Middle frontal gyrus (tissue), 1 donor: ENCODE measurements around the gene TSPAN14.
A peak's percentile ranks its signal among the peaks of the same experiment; 100 is the strongest.

Source experiments
- DNase-seq: peaks from one replicate; pipeline ENCODE4 v3.0.0-alpha.2; 2015; ENCODE audit warnings: low spot score; ENCODE audit errors: extremely low spot score

Gene TSPAN14

DNA sequence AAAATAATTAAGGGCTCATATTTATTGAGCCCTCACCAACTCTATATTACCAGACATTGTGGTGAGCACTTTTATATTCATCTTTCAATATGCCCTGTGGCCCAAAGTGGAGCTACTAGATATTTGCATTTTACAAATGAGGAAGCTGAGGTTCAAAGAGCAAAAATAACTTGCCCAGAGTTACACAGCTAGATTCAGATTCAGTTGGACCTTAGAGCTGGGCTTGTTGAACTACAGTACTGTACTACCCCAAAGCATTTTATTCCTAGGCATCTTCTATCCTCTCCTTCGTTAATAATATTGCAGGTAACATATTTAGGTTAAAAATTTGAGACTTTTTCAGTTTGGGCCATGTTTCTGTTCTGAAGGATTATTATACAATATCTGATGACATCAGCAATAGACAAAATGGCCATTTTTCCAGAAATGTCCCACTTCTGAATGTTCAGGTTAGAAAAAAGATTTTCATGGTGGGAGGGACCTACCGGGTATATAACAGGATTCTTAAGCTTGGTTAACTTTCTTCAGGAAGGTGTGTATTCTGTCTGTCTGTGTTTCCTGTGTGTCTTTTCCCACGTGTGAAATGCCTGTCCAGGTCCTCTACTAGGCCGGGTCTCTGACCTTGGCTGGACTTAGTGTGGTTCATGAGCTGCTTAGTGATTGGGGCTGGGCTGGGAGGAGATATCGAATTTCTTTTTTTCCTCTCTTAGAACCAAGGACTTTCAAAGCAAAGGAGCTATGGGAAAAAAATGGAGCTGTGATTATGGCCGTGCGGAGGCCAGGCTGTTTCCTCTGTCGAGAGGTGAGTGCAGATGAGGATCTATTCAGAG, 32.2 kb upstream of the TSPAN14 start:
- DNase-seq, result no peak

DNA sequence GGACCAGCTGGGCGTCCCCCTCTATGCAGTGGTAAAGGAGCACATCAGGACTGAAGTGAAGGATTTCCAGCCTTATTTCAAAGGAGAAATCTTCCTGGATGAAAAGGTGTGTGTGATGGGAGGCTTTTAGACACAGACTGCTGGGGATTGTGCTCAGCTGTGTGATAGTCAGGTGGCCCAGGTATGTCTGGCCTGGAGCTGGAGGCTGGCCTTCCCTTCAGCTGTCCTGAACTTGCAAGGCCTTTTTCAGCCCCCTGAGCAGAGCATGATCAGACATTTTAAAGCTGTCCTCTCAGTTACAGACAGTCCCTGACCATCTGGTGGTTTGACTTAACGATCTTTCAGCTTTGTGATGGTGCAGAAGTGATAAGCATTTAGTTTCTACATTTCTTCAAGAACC, 28.2 kb upstream of the TSPAN14 start:
- DNase-seq, result no peak

DNA sequence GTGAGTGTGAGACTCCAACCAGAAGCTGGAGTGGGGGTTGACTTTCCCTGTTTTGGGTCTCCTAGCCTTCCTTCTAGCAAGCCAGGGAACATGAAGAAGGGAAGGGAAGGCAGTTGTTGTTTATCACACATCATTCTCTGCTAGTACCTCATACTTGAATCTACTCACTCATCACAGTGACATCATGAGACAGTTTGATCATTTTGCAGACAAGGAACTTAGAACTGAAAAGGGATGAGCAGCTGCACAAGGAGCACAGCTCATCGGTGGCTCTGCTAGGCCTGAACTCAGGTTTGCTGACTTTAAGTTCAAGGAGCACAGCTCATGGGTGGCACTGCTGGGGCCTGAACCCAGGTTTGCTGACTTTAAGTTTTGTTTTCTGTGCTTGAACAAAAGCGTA, 26.6 kb upstream of the TSPAN14 start:
- no peak for DNase-seq

GRCh38 chr10:80429521-80429973, 24.6 kb upstream of the TSPAN14 start:
- DNase-seq, result no peak

DNA sequence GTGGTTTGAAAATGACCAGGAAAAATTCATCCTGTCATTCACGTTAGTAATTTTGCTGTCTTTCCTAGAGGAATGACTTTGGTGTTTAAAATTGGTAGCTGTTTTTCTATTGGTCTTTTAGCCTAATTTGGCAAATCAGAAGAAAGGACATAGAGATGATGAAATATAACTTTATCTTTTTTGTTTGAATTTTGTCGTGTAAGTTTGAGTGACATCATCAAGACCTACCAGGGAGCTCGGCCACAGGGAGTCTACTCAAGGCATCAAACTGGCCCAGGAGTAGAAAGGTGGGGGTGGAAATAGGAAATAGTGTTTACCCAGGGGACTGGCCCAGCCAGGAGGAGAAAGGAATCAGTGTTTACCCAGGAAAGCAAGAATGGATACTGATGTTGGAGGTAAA, 21.0 kb upstream of the TSPAN14 start:
- DNase-seq, result no peak

GRCh38 chr10:80436446-80437098, 17.5 kb upstream of the TSPAN14 start:
- DNase-seq, result no peak

DNA sequence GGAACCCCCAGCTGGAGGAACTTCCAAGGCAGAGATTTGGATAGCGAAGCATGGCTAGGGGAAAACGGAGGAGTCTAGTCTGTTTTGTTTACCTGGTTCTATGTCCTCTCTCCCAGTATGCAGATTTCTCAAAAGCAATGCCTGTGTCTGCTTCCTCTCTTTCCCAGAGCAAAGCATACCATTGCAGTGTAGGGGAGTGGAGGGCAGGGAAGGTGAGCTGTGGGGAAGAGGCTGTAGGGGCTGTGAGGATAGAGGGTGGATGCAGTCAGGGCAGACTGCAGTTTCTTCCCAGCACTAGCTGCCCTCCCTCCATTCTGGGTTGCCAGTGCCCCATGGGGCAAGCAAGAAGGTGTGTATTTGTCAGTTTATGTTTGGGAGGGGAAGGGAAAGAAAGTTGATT, 16.9 kb upstream of the TSPAN14 start:
- DNase-seq, result no peak

GRCh38 chr10:80441831-80442230, 12.3 kb upstream of the TSPAN14 start:
- no peak for DNase-seq

DNA sequence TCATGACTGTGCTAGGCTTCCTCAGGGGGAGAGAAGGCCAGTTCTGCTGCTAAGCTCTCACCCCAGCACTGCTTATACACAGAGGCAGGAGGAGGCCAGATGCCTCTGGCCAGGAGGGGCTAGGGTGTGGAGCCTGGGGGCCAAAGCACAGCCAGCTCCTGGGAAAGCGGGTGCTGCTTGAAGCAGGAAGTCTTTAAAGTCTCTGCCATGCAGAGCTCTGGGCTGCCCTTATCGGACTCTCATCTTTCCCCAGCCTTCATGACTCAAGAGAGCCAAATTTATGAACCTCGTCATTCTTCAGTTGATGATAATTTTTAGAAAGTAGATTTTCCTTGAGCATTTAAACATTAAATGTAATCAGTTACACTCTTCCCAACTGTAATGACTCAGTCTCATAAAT, 11.2 kb upstream of the TSPAN14 start:
- DNase-seq, result no peak

- no peak for DNase-seq
Measured at GRCh38 chr10:80443531-80443974, 10.6 kb upstream of the TSPAN14 start.

DNA sequence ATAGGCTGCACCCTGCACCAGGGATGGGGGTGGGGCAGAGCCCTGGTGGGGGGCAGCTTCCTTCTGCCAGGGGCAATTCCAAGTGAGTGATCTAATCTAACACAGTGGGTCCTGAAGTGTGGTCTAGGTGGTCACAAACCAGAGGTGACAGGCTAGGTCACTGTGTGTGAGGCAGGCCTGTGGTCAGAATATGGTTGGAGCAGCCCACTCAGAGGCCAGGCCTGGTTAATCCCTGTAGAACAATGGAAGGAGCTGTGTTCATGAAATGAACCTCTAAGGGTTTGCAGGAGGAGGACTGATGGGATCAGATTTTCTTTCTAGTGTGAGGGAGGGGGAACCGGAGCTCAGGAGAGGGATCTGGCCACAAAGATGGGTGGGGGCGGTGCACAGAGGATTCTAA, 10.0 kb upstream of the TSPAN14 start:
- DNase-seq, result no peak

DNA sequence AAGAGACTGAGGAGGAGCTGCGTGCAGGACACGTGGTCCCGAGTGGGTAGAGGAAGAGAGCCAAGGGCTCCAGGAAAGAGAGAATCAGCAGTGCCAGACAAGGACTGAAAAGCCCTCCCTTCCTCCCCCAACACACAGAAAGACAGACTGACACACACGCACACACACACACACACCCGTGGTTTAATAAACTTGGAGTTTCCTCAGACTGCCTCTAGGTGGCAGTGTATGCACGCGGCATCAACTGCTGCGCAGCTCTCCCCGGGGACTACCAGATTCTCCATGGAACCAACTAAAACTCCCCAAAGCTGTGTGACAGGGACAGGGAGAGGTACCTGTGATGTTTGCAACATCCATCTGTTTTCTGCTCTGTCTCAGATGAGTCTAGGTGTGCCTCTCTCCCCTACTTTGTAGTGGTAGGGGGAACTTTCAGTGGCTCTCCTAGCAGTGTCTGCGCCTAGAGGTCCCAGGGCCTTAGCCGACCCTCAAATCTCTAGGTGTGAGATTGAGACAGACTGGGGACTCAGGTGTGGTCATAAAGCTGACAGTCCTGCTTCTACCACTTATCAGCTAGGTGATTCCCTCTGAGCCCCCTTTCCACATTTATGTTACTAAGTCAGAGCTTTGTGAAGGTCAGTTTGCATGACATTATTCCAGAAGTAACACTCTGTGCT, 9.3 kb upstream of the TSPAN14 start:
- DNase-seq, result peak; percentile 61

DNA sequence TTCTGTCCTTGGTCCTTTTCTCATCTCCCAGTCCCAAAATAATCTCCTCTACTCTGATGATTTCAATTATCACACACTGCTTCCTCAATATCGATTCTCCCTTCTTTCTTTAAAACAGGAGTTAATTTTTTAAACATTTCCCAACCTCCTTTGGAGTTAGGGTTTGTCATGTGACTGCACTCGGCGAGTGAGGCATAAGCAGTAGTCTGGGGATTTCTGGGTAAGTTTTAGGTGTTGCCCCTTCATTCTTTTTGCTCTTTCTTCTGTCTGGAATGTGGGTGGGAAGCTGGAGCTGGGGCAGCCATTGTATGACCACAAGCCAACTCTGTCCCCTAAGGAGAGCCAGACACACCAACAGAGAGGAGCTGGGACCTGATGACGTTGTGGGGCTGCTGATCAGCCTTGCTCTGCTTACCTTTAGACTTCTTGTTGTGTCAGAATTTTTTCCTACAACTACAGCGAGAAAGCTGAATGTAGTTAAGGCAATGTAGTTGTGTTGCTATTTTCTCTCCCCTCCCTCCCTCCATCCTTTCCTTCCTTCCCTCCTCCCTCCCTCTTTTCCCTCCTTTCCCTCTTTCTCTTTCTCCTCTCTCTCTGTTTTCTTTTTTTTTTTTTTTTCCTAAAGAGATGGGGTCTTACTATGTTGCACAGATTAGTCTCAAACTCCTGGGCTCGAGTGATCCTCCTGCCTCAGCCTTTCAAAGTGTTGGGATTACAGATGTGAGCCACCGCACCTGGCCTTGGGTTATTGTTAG, 6.5 kb upstream of the TSPAN14 start:
- no peak for DNase-seq

DNA sequence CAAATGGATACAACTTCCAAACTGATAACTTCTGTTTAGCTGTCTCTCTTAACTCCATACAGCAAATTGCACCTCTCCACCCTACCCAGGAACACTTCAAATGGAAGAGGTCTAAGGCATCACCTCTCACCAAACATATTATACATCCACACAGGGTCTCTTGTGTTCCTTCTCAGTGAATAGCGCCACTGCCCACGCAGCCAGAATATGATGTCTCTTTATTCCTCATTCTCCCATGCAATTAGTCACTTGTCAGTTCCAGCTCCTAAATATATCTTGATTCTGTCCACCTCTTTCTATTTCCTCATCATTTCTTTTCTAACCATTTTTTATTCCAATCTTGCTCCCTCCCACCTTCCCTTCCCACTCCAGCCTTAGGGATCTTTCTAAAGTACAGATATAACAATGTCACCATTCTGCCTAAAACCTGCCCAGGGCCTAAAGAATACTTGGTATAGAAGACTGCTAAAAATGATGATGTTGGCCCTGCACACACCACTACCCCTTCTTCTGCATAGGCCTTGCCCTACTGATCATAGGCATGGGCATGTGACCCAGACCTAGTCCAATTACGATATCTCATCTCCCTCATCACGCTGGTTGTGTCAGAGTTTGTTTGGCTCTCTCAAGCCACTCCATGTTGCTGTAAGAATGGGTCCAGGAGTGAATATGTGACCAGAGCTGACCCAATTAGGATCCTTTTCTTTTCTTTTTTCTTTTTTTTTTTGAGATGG, 5.7 kb upstream of the TSPAN14 start:
- no peak for DNase-seq

DNA sequence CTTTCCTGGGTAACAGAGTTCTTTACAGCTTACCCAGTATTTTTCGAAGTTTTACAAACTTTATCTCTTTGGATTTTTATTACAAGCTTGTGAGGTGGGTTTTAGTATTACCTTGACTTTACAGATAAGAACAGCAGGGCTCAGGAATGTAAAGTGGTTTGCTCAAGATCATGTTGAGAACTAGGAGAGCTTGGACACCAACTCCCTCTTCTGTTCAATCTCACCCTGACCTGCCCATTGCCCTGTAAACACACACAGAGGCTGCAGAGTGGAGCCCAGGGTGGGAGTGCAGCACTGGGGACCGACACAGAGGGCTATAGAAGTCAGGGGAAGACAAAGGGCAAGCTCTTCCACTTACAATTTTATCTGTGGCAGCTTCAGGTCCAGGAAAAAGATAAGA, 4.6 kb upstream of the TSPAN14 start:
- DNase-seq, result no peak

DNA sequence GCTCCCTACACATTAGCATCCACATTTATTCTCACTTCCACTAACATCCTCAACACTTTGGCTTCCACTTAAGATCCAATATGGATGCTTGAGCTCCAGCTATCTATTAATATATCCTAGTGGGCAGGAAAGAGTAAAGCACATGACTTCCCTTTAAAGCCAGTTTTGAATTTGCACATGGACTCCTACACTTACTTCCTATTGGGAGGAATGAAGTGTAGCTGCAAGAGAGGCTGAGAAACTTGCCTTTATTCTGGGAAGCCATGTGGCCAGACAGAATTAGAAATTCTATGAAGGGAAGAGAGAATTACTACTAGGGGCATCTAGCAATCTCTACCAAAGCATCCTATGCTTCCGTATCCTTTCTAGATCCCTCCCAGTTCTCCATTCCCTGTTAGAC, 3.0 kb upstream of the TSPAN14 start:
- no peak for DNase-seq

DNA sequence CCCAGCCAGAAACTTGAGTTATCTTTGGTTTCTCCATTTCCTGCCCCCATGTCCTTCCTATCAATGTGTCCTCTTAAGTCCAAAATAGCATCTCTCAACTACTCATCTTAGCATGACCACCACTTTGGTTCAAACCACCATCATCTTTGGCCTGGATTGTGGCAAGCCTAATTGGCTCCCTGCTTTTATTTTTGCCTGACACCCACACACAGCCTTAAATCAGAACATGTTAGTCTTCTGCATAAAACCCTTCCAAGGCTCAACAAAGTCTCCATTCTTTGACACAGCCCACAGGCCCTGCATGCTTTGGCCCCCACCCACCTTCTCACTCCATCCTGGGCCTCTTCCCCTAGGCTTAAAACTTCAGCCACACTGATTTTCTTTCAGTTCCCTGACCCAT, 2.0 kb upstream of the TSPAN14 start:
- DNase-seq, result no peak

GRCh38 chr10:80452640-80453039, 1.5 kb upstream of the TSPAN14 start:
- no peak for DNase-seq

DNA sequence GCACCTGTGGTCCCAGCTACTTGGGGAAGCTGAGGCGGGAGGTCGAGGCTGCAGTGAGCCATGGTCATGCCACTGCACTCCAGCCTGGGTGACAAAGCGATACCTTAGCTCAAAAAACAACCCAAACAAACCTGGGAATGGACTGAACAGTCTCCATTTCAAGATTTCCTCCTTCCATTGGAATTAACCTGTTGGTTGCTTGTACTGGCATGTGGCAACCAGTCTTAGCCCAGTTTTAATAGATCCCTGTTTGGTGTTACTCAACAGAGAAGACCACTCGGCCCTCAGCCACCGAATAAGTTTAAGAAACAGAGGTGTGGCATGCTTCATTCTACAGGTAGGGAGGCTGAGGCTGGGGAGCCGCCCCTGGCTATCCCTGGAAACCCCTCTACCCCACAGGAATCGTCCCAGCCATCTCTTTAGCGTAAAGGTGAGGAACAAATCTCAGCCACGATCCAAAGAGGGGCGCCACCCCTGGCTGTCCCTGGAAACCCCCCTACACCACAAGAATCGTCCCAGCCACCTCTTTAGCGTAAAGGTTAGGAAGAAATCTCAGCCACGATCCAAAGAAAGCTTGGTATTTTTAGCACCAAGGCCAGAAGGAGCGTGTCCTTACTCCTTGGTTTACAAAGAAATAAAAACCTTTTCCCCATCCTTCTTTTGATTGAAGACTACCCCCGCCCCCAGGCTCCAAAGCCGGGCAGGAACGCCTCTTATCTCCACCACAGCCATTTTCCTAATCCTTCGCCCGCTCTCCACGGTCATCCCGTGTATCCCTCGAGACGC, 861 bp upstream of the TSPAN14 start:
- DNase-seq, result no peak
